Vagina (tissue), 2 donors: ENCODE results near the gene TOR4A. TPM values are rescaled to one million over a fixed set of nuclear protein-coding genes. Genes with fewer than 3 reads are reported as not detected.

Experiments used
- DNase-seq, 2 donors: peaks; one replicate each; pipeline ENCODE4 v3.0.0-alpha.2; 2017; ENCODE audit errors: extremely low spot score in 2 of 2
- H3K27ac ChIP-seq: fragments of 200-600 bp; sonication (generic); one replicate; pipeline ENCODE4 v1.5.1; 2019
- H3K27me3 ChIP-seq: fragments of 200-600 bp; sonication (generic); one replicate; pipeline ENCODE4 v1.5.1; 2019
- H3K36me3 ChIP-seq, 2 donors: fragments of 200-600 bp; sonication (generic); one replicate each; pipeline ENCODE4 v1.5.1; 2017 to 2019
- H3K4me1 ChIP-seq: fragments of 200-600 bp; sonication (generic); one replicate; pipeline ENCODE4 v1.5.1; 2019
- H3K4me3 ChIP-seq, 2 donors: fragments of 200-600 bp; sonication (generic); 1 replicate in 1 of 2; 2 replicates in 1 of 2; pipeline ENCODE4 v1.5.1; 2016 to 2019
- H3K9me3 ChIP-seq: fragments of 200-600 bp; sonication (generic); one replicate; pipeline ENCODE4 v1.5.1; 2019
- CTCF ChIP-seq, 3 experiments: fragments of 450-650 bp in 2 of 3; fragments of 200-600 bp in 1 of 3; sonication (generic) in 1 of 3; IDR thresholded peaks; one replicate each; pipeline ENCODE4 v1.5.1; 2017 to 2019; ENCODE audit warnings: antibody characterized with exemption in 3 of 3, mild to moderate bottlenecking in 2 of 3, moderate library complexity in 2 of 3
- POLR2A ChIP-seq, 2 donors: fragments of 450-650 bp; IDR thresholded peaks; one replicate each; pipeline ENCODE4 v1.6.1; 2017; ENCODE audit warnings: antibody characterized with exemption in 2 of 2, mild to moderate bottlenecking in 2 of 2, moderate library complexity in 2 of 2
- POLR2AphosphoS5 ChIP-seq, 2 donors: sonication (generic); formaldehyde crosslinking; IDR thresholded peaks; one replicate each; pipeline ENCODE4 v1.9.0; 2017; ENCODE audit warnings: antibody characterized with exemption in 2 of 2, mild to moderate bottlenecking in 2 of 2, low read depth in 1 of 2; ENCODE audit not compliant: insufficient read depth in 1 of 2
- intact Hi-C: fragments of 100-400 bp; cut with DNase I; formaldehyde crosslinking; loops from one replicate; pipeline ENCODE4 v1.15.1; 2023
- total RNA-seq: library from RNA; depleted of rRNA; stranded (reverse); fragments of >200 nt; gene quantifications from one replicate; pipeline ENCODE4 v1.2.3, GENCODE V29; 2016

Gene TOR4A
- total RNA-seq, 1 donor from 2014 or later, result 13.0 TPM

GRCh38 chr9:137309368-137310188 is 32.1 kb downstream of the TOR4A start:
- no peak for DNase-seq
- Histone ChIP-seq H3K9me3 (no peaks in the 10 kb centered on the region), H3K27me3 (no peaks in the 10 kb centered on the region), H3K36me3 (no peaks in the 10 kb centered on the region), H3K4me1 (peaks cover 72% of the 10 kb centered on the region), H3K27ac (peak overlapping the region; percentile 87), H3K4me3 (no peak overlapping the region)
- intact Hi-C loops, result no loop called here
- TF ChIP-seq POLR2AphosphoS5 (IDR thresholded peaks at IDR 0.05; ENCODE audit: insufficient read depth in 1 of 2, low read depth in 1 of 2), result no peak
- no peak for TF ChIP-seq POLR2A (IDR thresholded peaks at IDR 0.05)
- no peak for TF ChIP-seq CTCF (IDR thresholded peaks at IDR 0.05)

GRCh38 chr9:137310189-137311052 is 32.9 kb downstream of the TOR4A start:
- H3K27me3 ChIP-seq, result no peaks in the 10 kb centered on the region
- H3K4me1 ChIP-seq, result peaks cover 72% of the 10 kb centered on the region
- peak overlapping the region; percentile 87 for H3K27ac ChIP-seq
- intact Hi-C loops, result no loop called here
- no peak for TF ChIP-seq POLR2AphosphoS5 (IDR thresholded peaks at IDR 0.05; ENCODE audit: insufficient read depth in 1 of 2, low read depth in 1 of 2)
- TF ChIP-seq CTCF (IDR thresholded peaks at IDR 0.05), result no peak
- no peak for TF ChIP-seq POLR2A (IDR thresholded peaks at IDR 0.05)
- H3K36me3 ChIP-seq, result no peaks in the 10 kb centered on the region
- no peak overlapping the region for H3K4me3 ChIP-seq
- no peak for DNase-seq
- H3K9me3 ChIP-seq, result no peaks in the 10 kb centered on the region

- no peaks in the 10 kb centered on the region for H3K36me3 ChIP-seq
- no peak overlapping the region for H3K4me3 ChIP-seq
- no peak for TF ChIP-seq CTCF (IDR thresholded peaks at IDR 0.05)
- TF ChIP-seq POLR2A (IDR thresholded peaks at IDR 0.05), result no peak
- peak in 1 of 2 donors; percentile 46 for TF ChIP-seq POLR2AphosphoS5 (IDR thresholded peaks at IDR 0.05; ENCODE audit: insufficient read depth in 1 of 2, low read depth in 1 of 2)
- intact Hi-C loops, result no loop called here
- no peak for DNase-seq
- H3K27ac ChIP-seq, result peak overlapping the region; percentile 87
- peaks cover 70% of the 10 kb centered on the region for H3K4me1 ChIP-seq
- H3K27me3 ChIP-seq, result no peaks in the 10 kb centered on the region
- H3K9me3 ChIP-seq, result no peaks in the 10 kb centered on the region
Observed at GRCh38 chr9:137311171-137311985, 33.9 kb downstream of the TOR4A start.

- Histone ChIP-seq H3K27ac (peak overlapping the region; percentile 87), H3K9me3 (no peaks in the 10 kb centered on the region), H3K4me1 (peaks cover 66% of the 10 kb centered on the region), H3K27me3 (no peaks in the 10 kb centered on the region), H3K36me3 (no peaks in the 10 kb centered on the region), H3K4me3 (no peak overlapping the region)
- no peak for DNase-seq
- TF ChIP-seq POLR2AphosphoS5 (IDR thresholded peaks at IDR 0.05; ENCODE audit: insufficient read depth in 1 of 2, low read depth in 1 of 2) (no peak), POLR2A (IDR thresholded peaks at IDR 0.05) (no peak), CTCF (IDR thresholded peaks at IDR 0.05) (no peak)
- intact Hi-C loops, result no loop called here
Observed at GRCh38 chr9:137311986-137312851, 34.7 kb downstream of the TOR4A start.
